Neuronal stem cell (in vitro differentiated cells): ENCODE measurements around the gene PANX2.

Source experiments
- DNase-seq: peaks from one replicate; pipeline ENCODE4 v3.0.0-alpha.2; 2013; ENCODE audit warnings: low spot score
- H2AFZ ChIP-seq: one replicate; pipeline ENCODE4 v1.6.1; 2013; ENCODE audit warnings: mild to moderate bottlenecking, low read length, inconsistent platforms
- H2AK5ac ChIP-seq: 2 replicates; pipeline ENCODE4 v1.6.1; 2013; ENCODE audit warnings: low read depth, mild to moderate bottlenecking, inconsistent platforms, low read length, moderate library complexity, mixed read lengths
- H2BK120ac ChIP-seq: 2 replicates; pipeline ENCODE4 v1.6.1; 2013; ENCODE audit warnings: low read depth, mild to moderate bottlenecking, inconsistent platforms, low read length, moderate library complexity, mixed read lengths
- H2BK12ac ChIP-seq: one replicate; pipeline ENCODE4 v1.6.1; 2013; ENCODE audit warnings: low read length, inconsistent platforms
- H2BK15ac ChIP-seq: 2 replicates; pipeline ENCODE4 v1.6.1; 2013; ENCODE audit warnings: mild to moderate bottlenecking, low read length, inconsistent platforms, mixed read lengths
- H2BK5ac ChIP-seq: one replicate; pipeline ENCODE4 v1.6.1; 2013; ENCODE audit warnings: inconsistent platforms, mild to moderate bottlenecking, low read length, moderate library complexity
- H3K14ac ChIP-seq: one replicate; pipeline ENCODE4 v1.6.1; 2013; ENCODE audit warnings: low read length, inconsistent platforms
- H3K18ac ChIP-seq: 2 replicates; pipeline ENCODE4 v1.6.1; 2013; ENCODE audit warnings: low read length, inconsistent platforms
- H3K23ac ChIP-seq: 2 replicates; pipeline ENCODE4 v1.6.1; 2013; ENCODE audit warnings: low read depth, mild to moderate bottlenecking, mixed read lengths, low read length, inconsistent platforms; ENCODE audit not compliant: poor library complexity
- H3K27ac ChIP-seq: replicated peaks from 3 replicates; pipeline ENCODE4 v1.5.1; 2013; ENCODE audit warnings: low read length, inconsistent platforms
- H3K27me3 ChIP-seq, 3 experiments: 2 replicates each; pipeline ENCODE4 v1.6.1; 2013; ENCODE audit warnings: low read length in 3 of 3, mild to moderate bottlenecking in 2 of 3, inconsistent platforms in 1 of 3, low read depth in 1 of 3, mixed read lengths in 1 of 3, moderate library complexity in 1 of 3; ENCODE audit not compliant: control insufficient read depth in 3 of 3, insufficient read depth in 3 of 3
- H3K36me3 ChIP-seq, 2 donors: replicated peaks in 1 of 2; 2 replicates each; pipeline ENCODE4 v1.6.1; 2013; ENCODE audit warnings: low read length in 2 of 2; ENCODE audit not compliant: control insufficient read depth in 2 of 2, insufficient read depth in 2 of 2
- H3K4ac ChIP-seq: 2 replicates; pipeline ENCODE4 v1.6.1; 2013; ENCODE audit warnings: inconsistent platforms, mild to moderate bottlenecking, low read length, moderate library complexity
- H3K4me1 ChIP-seq, 2 donors: 1 replicate in 1 of 2; 2 replicates in 1 of 2; pipeline ENCODE4 v1.6.1; 2013; ENCODE audit warnings: low read length in 2 of 2, low read depth in 1 of 2; ENCODE audit not compliant: control insufficient read depth in 2 of 2, insufficient read depth in 1 of 2
- H3K4me2 ChIP-seq: one replicate; pipeline ENCODE4 v1.6.1; 2013; ENCODE audit warnings: mild to moderate bottlenecking, low read length, inconsistent platforms; ENCODE audit not compliant: insufficient read depth, poor library complexity, severe bottlenecking
- H3K4me3 ChIP-seq, 2 donors: 2 replicates each; pipeline ENCODE4 v1.5.1; 2013; ENCODE audit warnings: low read length in 2 of 2, mild to moderate bottlenecking in 2 of 2, inconsistent platforms in 1 of 2, moderate library complexity in 1 of 2
- H3K79me1 ChIP-seq: one replicate; pipeline ENCODE4 v1.6.1; 2013; ENCODE audit warnings: low read depth, mild to moderate bottlenecking, inconsistent platforms, low read length, moderate library complexity
- H3K9ac ChIP-seq: one replicate; pipeline ENCODE4 v1.6.1; 2013; ENCODE audit warnings: mild to moderate bottlenecking, low read depth, low read length, inconsistent platforms; ENCODE audit not compliant: poor library complexity
- H3K9me3 ChIP-seq, 2 donors: replicated peaks in 1 of 2; 2 replicates each; pipeline versions ENCODE3 to v1.6.1; 2013; ENCODE audit warnings: low read length in 2 of 2, mild to moderate bottlenecking in 2 of 2, inconsistent platforms in 1 of 2, low read depth in 1 of 2, mixed read lengths in 1 of 2, moderate library complexity in 1 of 2; ENCODE audit not compliant: control insufficient read depth in 2 of 2, insufficient read depth in 1 of 2
- H4K8ac ChIP-seq: one replicate; pipeline ENCODE4 v1.6.1; 2013; ENCODE audit warnings: low read depth, mild to moderate bottlenecking, inconsistent platforms, low read length, moderate library complexity
- H4K91ac ChIP-seq: one replicate; pipeline ENCODE4 v1.6.1; 2013; ENCODE audit warnings: low read length, low read depth, mild to moderate bottlenecking, inconsistent platforms; ENCODE audit not compliant: poor library complexity
- WGBS, 2 donors: extraction: QIAGEN DNeasy Blood & Tissue Kit; methylation state at CpG; one replicate each; pipeline ENCODE4 v1.1.7; 2013; ENCODE audit warnings: missing lambda C conversion rate in 2 of 2, mixed read lengths in 1 of 2; ENCODE audit not compliant: insufficient read length in 2 of 2, insufficient replicate concordance in 1 of 2; ENCODE audit errors: extremely low coverage in 2 of 2; 5-methylcytosine and 5-hydroxymethylcytosine counted together

Gene PANX2

GRCh38 chr22:50150161-50151129 is 20.1 kb upstream of the PANX2 start:
- Histone ChIP-seq H3K14ac (peak overlapping the region; percentile 95), H3K79me1 (peaks cover 2% of the 10 kb centered on the region), H3K36me3 (no peaks in the 10 kb centered on the region), H3K27ac (no peak overlapping the region), H2BK5ac (no peak overlapping the region), H4K91ac (no peak overlapping the region), H3K18ac (peak overlapping the region; percentile 55), H2BK120ac (no peak overlapping the region), H4K8ac (no peak overlapping the region), H3K23ac (peak overlapping the region; percentile 92), H2BK12ac (peak overlapping the region; percentile 46), H3K4me3 (no peak overlapping the region), H3K9me3 (no peaks in the 10 kb centered on the region), H2BK15ac (no peak overlapping the region), H2AK5ac (peak overlapping the region; percentile 30), H3K4ac (peak overlapping the region; percentile 91), H3K4me1 (peaks cover 7 to 8% of the 10 kb centered on the region in 2 donors), H3K9ac (peak overlapping the region; percentile 67), H3K27me3 (peaks cover 0 to 19% (median 0%) of the 10 kb centered on the region in 3 experiments), H3K4me2 (no peak overlapping the region), H2AFZ (no peak overlapping the region)
- WGBS, 2 donors = no CpG with 5 or more reads among the region's 35 CpGs
- no peak for DNase-seq

- Histone ChIP-seq H3K9me3 (no peaks in the 10 kb centered on the region), H3K27ac (no peak overlapping the region), H3K23ac (peak overlapping the region; percentile 56), H3K14ac (peak overlapping the region; percentile 25), H3K9ac (no peak overlapping the region), H3K4me1 (no peaks in the 10 kb centered on the region), H2BK15ac (no peak overlapping the region), H2BK5ac (no peak overlapping the region), H2AFZ (no peak overlapping the region), H3K18ac (peak overlapping the region; percentile 7), H2BK120ac (no peak overlapping the region), H3K79me1 (peaks cover 2% of the 10 kb centered on the region), H4K8ac (no peak overlapping the region), H2AK5ac (no peak overlapping the region), H3K4me3 (no peak overlapping the region), H3K4ac (no peak overlapping the region), H3K4me2 (no peak overlapping the region), H3K27me3 (peaks cover 0 to 19% (median 0%) of the 10 kb centered on the region in 3 experiments), H2BK12ac (peak overlapping the region; percentile 64), H3K36me3 (no peaks in the 10 kb centered on the region), H4K91ac (no peak overlapping the region)
- no peak for DNase-seq
- no CpG with 5 or more reads among the region's 33 CpGs for WGBS, 2 donors
Observed at GRCh38 chr22:50151571-50152537, 18.7 kb upstream of the PANX2 start.

GRCh38 chr22:50153056-50153755 is 17.3 kb upstream of the PANX2 start:
- no peak overlapping the region for H2BK15ac ChIP-seq
- no CpG with 5 or more reads among the region's 25 CpGs for WGBS, 2 donors
- H2AK5ac ChIP-seq = no peak overlapping the region
- H3K4ac ChIP-seq = no peak overlapping the region
- H3K18ac ChIP-seq = no peak overlapping the region
- peak overlapping the region; percentile 76 for H3K14ac ChIP-seq
- H3K4me2 ChIP-seq = no peak overlapping the region
- no peak overlapping the region for H4K8ac ChIP-seq
- no peak overlapping the region for H3K27ac ChIP-seq
- DNase-seq = no peak
- H3K23ac ChIP-seq = no peak overlapping the region
- no peak overlapping the region for H2BK120ac ChIP-seq
- H2BK12ac ChIP-seq = no peak overlapping the region
- H3K9ac ChIP-seq = no peak overlapping the region
- H3K4me1 ChIP-seq = no peaks in the 10 kb centered on the region
- no peaks in the 10 kb centered on the region for H3K9me3 ChIP-seq
- peaks cover 0 to 15% (median 0%) of the 10 kb centered on the region in 3 experiments for H3K27me3 ChIP-seq
- H3K36me3 ChIP-seq = no peaks in the 10 kb centered on the region
- H3K4me3 ChIP-seq = no peak overlapping the region
- no peak overlapping the region for H4K91ac ChIP-seq
- peaks cover 2% of the 10 kb centered on the region for H3K79me1 ChIP-seq
- no peak overlapping the region for H2AFZ ChIP-seq
- peak overlapping the region; percentile 22 for H2BK5ac ChIP-seq
